ENCODE results near the gene EIF2A.

GRCh38 chr3:150612494-150612893 is 65.9 kb downstream of the EIF2A start:
- TF ChIP-seq CTCF (IDR thresholded peaks at IDR 0.05) (no peak), POLR2A (IDR thresholded peaks at IDR 0.05) (no peak)

All from heart left ventricle (tissue), 13 donors.